Right lobe of liver (tissue), 4 donors: ENCODE results near the gene MGRN1.

Experiments used
- CTCF ChIP-seq, 4 donors: fragments of 200-600 bp in 3 of 4; fragments of 450-650 bp in 1 of 4; IDR thresholded peaks; one replicate each; pipeline versions ENCODE4 v1.5.1 to v1.8.0; 2016 to 2022; ENCODE audit warnings: antibody characterized with exemption in 4 of 4, mild to moderate bottlenecking in 2 of 4
- POLR2A ChIP-seq: fragments of 450-650 bp; IDR thresholded peaks from one replicate; pipeline ENCODE4 v1.6.1; 2017; ENCODE audit warnings: antibody characterized with exemption, mild to moderate bottlenecking
- donor health status: DM: no; HTN: no; CAD: no.
- donor health status: DM: no; HTN: no; CAD: no.
- donor health status: DM: no; HTN: yes; CAD: no.

- no peak for TF ChIP-seq CTCF (IDR thresholded peaks at IDR 0.05)
- no peak for TF ChIP-seq POLR2A
Measured at GRCh38 chr16:4597174-4597573, 27.5 kb upstream of the MGRN1 start.
